ENCODE data around the gene CKAP2L.
"Not testable (repeated sequence)": the region's sequence is repeated elsewhere in the genome, so short reads cannot be mapped to it uniquely, and the experiment has no call there.

The CKAP2L gene

DNA sequence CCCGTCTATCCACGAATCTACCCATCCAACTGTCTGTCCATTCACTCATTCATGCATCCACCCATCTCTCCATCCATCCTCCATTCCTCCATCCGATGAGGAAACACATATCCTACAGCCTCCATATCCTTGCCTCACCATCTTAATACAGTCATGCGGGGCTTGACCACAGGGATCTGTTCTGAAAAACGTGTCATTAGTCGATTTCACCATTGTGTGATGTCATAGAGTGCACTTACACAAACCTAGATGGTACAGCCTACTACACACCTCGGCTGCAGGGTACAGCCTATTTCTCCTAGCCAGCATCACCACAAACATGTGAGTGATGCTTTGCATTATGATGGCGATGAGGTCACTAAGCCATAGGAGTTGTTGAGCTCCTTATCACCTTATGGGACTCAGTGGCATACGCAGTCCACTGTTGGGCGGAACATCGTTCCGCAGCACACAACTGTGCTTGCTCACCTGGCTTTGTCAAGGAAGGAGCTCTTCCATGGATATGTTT is 45.5 kb downstream of the CKAP2L start:
- Histone ChIP-seq H3F3A (ENCODE audit: insufficient read depth, low read length) (no peaks in the 10 kb centered on the region), H3K4me1 (ENCODE audit: low read length) (no peaks in the 10 kb centered on the region)
- TF ChIP-seq EZH2 (optimal IDR thresholded peaks at IDR 0.05; ENCODE audit: low read depth, low read length) (no peak), EZH2phosphoT487 (IDR thresholded peaks at IDR 0.05; ENCODE audit: low read length) (no peak)
- TF ChIP-seq, protein P1, sequence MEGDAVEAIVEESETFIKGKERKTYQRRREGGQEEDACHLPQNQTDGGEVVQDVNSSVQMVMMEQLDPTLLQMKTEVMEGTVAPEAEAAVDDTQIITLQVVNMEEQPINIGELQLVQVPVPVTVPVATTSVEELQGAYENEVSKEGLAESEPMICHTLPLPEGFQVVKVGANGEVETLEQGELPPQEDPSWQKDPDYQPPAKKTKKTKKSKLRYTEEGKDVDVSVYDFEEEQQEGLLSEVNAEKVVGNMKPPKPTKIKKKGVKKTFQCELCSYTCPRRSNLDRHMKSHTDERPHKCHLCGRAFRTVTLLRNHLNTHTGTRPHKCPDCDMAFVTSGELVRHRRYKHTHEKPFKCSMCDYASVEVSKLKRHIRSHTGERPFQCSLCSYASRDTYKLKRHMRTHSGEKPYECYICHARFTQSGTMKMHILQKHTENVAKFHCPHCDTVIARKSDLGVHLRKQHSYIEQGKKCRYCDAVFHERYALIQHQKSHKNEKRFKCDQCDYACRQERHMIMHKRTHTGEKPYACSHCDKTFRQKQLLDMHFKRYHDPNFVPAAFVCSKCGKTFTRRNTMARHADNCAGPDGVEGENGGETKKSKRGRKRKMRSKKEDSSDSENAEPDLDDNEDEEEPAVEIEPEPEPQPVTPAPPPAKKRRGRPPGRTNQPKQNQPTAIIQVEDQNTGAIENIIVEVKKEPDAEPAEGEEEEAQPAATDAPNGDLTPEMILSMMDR (IDR thresholded peaks at IDR 0.05; ENCODE audit: low read length) = no peak

DNA sequence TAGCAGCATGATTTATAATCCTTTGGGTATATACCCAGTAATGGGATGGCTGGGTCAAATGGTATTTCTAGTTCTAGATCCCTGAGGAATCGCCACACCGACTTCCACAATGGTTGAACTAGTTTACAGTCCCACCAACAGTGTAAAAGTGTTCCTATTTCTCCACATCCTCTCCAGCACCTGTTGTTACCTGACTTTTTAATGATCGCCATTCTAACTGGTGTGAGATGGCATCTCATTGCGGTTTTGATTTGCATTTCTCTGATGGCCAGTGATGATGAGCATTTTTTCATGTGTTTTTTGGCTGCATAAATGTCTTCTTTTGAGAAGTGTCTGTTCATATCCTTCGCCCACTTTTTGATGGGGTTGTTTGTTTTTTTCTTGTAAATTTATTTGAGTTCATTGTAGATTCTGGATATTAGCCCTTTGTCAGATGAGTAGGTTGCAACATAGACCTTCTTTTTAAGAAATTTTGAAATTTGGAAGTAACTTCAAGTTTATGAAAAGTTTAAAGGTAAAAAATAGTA is 47.5 kb downstream of the CKAP2L start:
- H3K9me2 ChIP-seq (replicated peaks; ENCODE audit: insufficient read depth, low read length); H3K79me2 ChIP-seq (ENCODE audit: low read length); H3K36me3 ChIP-seq (replicated peaks; ENCODE audit: insufficient read depth, low read length); H3K4me3 ChIP-seq (ENCODE audit: low read length); H3K9ac ChIP-seq (ENCODE audit: low read length); H3K27me3 ChIP-seq (replicated peaks; ENCODE audit: insufficient read depth, low read length); H3F3A ChIP-seq (ENCODE audit: insufficient read depth, low read length); H3K4me2 ChIP-seq (ENCODE audit: low read depth, low read length); H3K4me1 ChIP-seq (ENCODE audit: low read length); H2AFZ ChIP-seq (ENCODE audit: low read length); H3K9me3 ChIP-seq (replicated peaks; ENCODE audit: insufficient read depth, low read length); DNase-seq; H3K27ac ChIP-seq (ENCODE audit: low read length); H4K20me1 ChIP-seq (ENCODE audit: insufficient read depth, low read length): not testable (repeated sequence)

More for the DNA sequence above, 45.5 kb downstream of the CKAP2L start:
- Histone ChIP-seq H3K9ac (ENCODE audit: low read length) (no peak overlapping the region), H3K27ac (ENCODE audit: low read length) (no peak overlapping the region), H4K20me1 (ENCODE audit: insufficient read depth, low read length) (no peaks in the 10 kb centered on the region), H3K36me3 (replicated peaks; ENCODE audit: insufficient read depth, low read length) (no peaks in the 10 kb centered on the region), H3K9me3 (replicated peaks; ENCODE audit: insufficient read depth, low read length) (no peaks in the 10 kb centered on the region), H3K79me2 (ENCODE audit: low read length) (no peaks in the 10 kb centered on the region), H3K27me3 (replicated peaks; ENCODE audit: insufficient read depth, low read length) (0 out of 2 replicates have a peak, but pooled peaks cover 5% of the 10 kb centered on the region), H3K4me2 (ENCODE audit: low read depth, low read length) (no peak overlapping the region), H3K9me2 (replicated peaks; ENCODE audit: insufficient read depth, low read length) (no peaks in the 10 kb centered on the region), H2AFZ (ENCODE audit: low read length) (no peak overlapping the region), H3K4me3 (ENCODE audit: low read length) (no peak overlapping the region)
- no peak for DNase-seq

DNA sequence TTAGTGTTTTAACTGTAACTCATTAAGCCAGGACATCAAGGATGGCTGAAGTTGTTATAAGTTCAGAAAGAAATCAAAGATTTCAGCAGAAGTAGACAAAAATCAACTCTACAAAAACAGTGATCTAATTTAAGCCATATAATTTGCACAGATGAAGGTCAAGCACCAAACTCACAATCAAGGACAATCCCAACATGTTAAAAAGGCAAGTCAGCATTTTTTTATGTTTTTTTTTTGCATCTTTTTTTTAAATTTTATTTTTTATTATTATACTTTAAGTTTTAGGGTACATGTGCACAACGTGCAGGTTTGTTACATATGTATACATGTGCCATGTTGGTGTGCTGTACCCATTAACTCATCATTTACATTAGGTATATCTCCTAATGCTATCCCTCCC is 48.3 kb downstream of the CKAP2L start:
- H3K27me3 ChIP-seq (replicated peaks; ENCODE audit: insufficient read depth, low read length); H3F3A ChIP-seq (ENCODE audit: insufficient read depth, low read length); H2AFZ ChIP-seq (ENCODE audit: low read length); H3K27ac ChIP-seq (ENCODE audit: low read length); H4K20me1 ChIP-seq (ENCODE audit: insufficient read depth, low read length); H3K4me2 ChIP-seq (ENCODE audit: low read depth, low read length); DNase-seq; H3K9ac ChIP-seq (ENCODE audit: low read length); H3K79me2 ChIP-seq (ENCODE audit: low read length); H3K4me1 ChIP-seq (ENCODE audit: low read length); H3K4me3 ChIP-seq (ENCODE audit: low read length); H3K9me2 ChIP-seq (replicated peaks; ENCODE audit: insufficient read depth, low read length); H3K9me3 ChIP-seq (replicated peaks; ENCODE audit: insufficient read depth, low read length); H3K36me3 ChIP-seq (replicated peaks; ENCODE audit: insufficient read depth, low read length): not testable (repeated sequence)

DNA sequence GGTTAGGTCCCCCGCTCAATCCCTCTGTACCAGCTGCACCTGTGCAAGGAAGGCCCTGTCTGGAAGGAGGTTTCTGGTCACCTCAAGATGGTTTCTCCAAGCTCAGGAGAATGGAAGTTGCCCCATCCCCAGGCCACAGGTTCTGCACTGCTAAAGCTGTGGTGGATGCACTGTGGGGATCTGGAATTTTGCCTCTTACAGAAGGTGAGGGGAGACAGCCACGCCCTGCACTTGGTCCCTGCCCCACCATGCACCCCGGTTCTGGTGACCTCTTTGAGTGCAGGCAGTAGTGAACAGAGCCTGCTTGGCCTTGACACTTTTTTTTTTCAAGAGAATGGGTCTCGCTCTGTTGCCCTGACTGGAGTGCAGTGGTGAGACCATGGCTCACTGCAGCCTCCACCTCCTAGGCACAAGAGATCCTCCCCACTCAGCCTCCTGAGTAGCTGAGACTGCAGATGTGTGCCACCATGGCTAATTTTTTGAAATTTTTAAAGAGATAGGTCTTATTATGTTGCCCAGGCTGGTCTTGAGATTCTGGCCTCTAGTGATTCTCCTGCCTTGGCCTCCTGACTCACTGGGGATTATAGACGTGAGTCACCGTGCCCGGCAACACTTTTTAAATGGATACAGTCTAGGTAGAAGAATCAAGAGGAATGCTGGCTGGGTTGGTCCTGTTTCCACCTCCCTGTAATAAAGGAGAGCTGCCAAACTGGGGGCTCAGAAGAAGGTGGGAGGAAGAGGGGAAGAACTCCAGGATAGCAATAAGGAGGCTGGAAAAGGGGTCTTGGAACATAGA is 49.4 kb downstream of the CKAP2L start:
- Histone ChIP-seq H3K4me3 (ENCODE audit: low read length) (no peak overlapping the region), H3K36me3 (replicated peaks; ENCODE audit: insufficient read depth, low read length) (no peaks in the 10 kb centered on the region), H2AFZ (ENCODE audit: low read length) (no peak overlapping the region), H3F3A (ENCODE audit: insufficient read depth, low read length) (no peaks in the 10 kb centered on the region), H3K27ac (ENCODE audit: low read length) (no peak overlapping the region), H3K9me3 (replicated peaks; ENCODE audit: insufficient read depth, low read length) (no peaks in the 10 kb centered on the region), H3K4me2 (ENCODE audit: low read depth, low read length) (no peak overlapping the region), H3K9ac (ENCODE audit: low read length) (no peak overlapping the region), H3K4me1 (ENCODE audit: low read length) (no peaks in the 10 kb centered on the region), H3K79me2 (ENCODE audit: low read length) (no peaks in the 10 kb centered on the region), H4K20me1 (ENCODE audit: insufficient read depth, low read length) (no peaks in the 10 kb centered on the region), H3K27me3 (replicated peaks; ENCODE audit: insufficient read depth, low read length) (0 out of 2 replicates have a peak, but pooled peaks cover 5% of the 10 kb centered on the region), H3K9me2 (replicated peaks; ENCODE audit: insufficient read depth, low read length) (no peaks in the 10 kb centered on the region)
- no peak for DNase-seq
- no peak for TF ChIP-seq EZH2phosphoT487 (IDR thresholded peaks at IDR 0.05; ENCODE audit: low read length)

Data from MM.1S (cell line).